Esophagus squamous epithelium (tissue), 5 donors: Measurements from ENCODE around the gene MINDY4B. TPM values are rescaled to one million over a fixed set of nuclear protein-coding genes. Genes with fewer than 3 reads are reported as not detected.
"Not testable (repeated sequence)": the region's sequence is repeated elsewhere in the genome, so short reads cannot be mapped to it uniquely, and the experiment has no call there.

Source experiments
- DNase-seq: peaks from one replicate; lab custom pipeline; 2025; lab: John Stamatoyannopoulos, UW
- H3K27ac ChIP-seq, 4 donors: fragments of 200-600 bp; sonication (generic); one replicate each; pipeline ENCODE4 v1.5.1; 2016 to 2019; ENCODE audit warnings: mild to moderate bottlenecking in 1 of 4
- H3K27me3 ChIP-seq, 4 donors: fragments of 200-600 bp; sonication (generic); 1 replicate in 3 of 4; 2 replicates in 1 of 4; pipeline versions ENCODE4 v1.5.1 to v1.6.0; 2017 to 2021; ENCODE audit warnings: antibody characterized with exemption in 1 of 4
- H3K36me3 ChIP-seq, 3 donors: fragments of 200-600 bp; sonication (generic); one replicate each; pipeline ENCODE4 v1.5.1; 2016 to 2019
- H3K4me1 ChIP-seq, 3 donors: fragments of 200-600 bp; sonication (generic); one replicate each; pipeline ENCODE4 v1.5.1; 2017 to 2019
- H3K4me3 ChIP-seq, 4 donors: fragments of 200-600 bp; sonication (generic); 1 replicate in 3 of 4; 2 replicates in 1 of 4; pipeline ENCODE4 v1.5.1; 2016 to 2019; ENCODE audit warnings: mild to moderate bottlenecking in 2 of 4, moderate library complexity in 1 of 4
- H3K9me3 ChIP-seq, 3 donors: fragments of 200-600 bp; sonication (generic); one replicate each; pipeline ENCODE4 v1.5.1; 2016 to 2019
- CTCF ChIP-seq, 6 experiments: fragments of 450-650 bp in 4 of 6; fragments of 200-600 bp in 2 of 6; sonication (generic) in 2 of 6; IDR thresholded peaks; one replicate each; pipeline ENCODE4 v1.5.1; 2016 to 2019; ENCODE audit warnings: antibody characterized with exemption in 6 of 6, mild to moderate bottlenecking in 4 of 6, moderate library complexity in 4 of 6
- POLR2A ChIP-seq, 4 donors: fragments of 450-650 bp; IDR thresholded peaks; one replicate each; pipeline ENCODE4 v1.6.1; 2017; ENCODE audit warnings: antibody characterized with exemption in 4 of 4, mild to moderate bottlenecking in 4 of 4, moderate library complexity in 3 of 4
- WGBS, 2 donors: methylation state at CpG; one replicate each; pipeline ENCODE4 v1.1.5; 2018; 5-methylcytosine and 5-hydroxymethylcytosine counted together
- intact Hi-C: fragments of 100-400 bp; cut with DNase I; formaldehyde crosslinking; loops from one replicate; pipeline ENCODE4 v1.15.0; 2022
- total RNA-seq, 4 donors: library from RNA; depleted of rRNA; stranded (reverse); fragments of >200 nt; gene quantifications; one replicate each; pipeline ENCODE4 v1.1.0, GENCODE V29; 2016
- donor health status: DM: yes; HTN: yes; CAD: no.

MINDY4B gene
- total RNA-seq, 4 donors from 2014 or later, result not detected

DNA sequence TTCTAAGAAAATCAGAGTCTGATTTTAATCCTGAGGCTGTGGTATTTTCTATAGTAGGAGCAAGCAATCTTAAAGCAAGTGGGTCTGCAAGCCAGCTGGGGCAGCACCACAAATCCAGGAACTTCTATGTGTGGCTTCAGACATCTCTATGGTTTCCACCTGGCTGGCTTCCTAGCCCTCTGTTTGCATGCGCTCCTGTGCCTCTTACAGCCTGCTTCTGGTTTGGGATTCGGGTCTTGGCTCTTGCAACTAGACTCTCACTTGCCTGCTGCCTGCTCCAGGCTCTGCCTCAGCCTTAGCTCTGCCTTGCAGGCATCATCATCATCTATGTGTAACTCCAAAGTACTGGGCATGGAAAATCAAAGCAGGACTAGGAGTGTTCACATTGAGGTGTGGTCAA is 43.4 kb downstream of the MINDY4B start:
- Histone ChIP-seq H3K27me3 (peaks cover 0 to 5% (median 0%) of the 10 kb centered on the region in 4 donors), H3K9me3 (no peaks in the 10 kb centered on the region), H3K36me3 (no peaks in the 10 kb centered on the region), H3K27ac (no peak overlapping the region), H3K4me1 (peaks cover 0 to 7% (median 0%) of the 10 kb centered on the region in 3 donors), H3K4me3 (no peak overlapping the region)
- TF ChIP-seq CTCF (IDR thresholded peaks at IDR 0.05), result no peak
- no peak for TF ChIP-seq POLR2A (IDR thresholded peaks at IDR 0.05)
- intact Hi-C loops, result loop anchor here (5.0 kb wide), 3 partner anchors 75 to 155 kb away; no protein-coding TSS in a partner anchor
- WGBS, 2 donors, result 71 to 79% methylated on average over 1 to 2 of the region's 2 CpGs
- DNase-seq, result no peak

DNA sequence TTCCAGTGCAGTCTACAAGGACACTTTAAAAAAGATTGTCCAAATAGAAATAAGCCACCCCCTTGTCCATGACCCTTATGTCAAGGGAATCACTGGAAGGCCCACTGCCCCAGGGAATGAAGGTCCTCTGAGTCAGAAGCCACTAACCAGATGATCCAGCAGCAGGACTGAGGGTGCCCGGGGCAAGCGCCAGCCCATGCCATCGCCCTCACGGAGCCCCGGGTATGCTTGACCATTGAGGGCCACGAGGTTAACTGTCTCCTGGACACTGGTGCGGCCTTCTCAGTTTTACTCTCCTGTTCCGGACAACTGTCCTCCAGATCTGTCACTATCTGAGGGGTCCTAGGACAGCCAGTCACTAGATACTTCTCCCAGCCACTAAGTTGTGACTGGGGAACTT is 47.3 kb downstream of the MINDY4B start:
- DNase-seq, intact Hi-C loops, H3K4me1 ChIP-seq, H3K36me3 ChIP-seq, H3K27ac ChIP-seq, H3K4me3 ChIP-seq, H3K9me3 ChIP-seq: not testable (repeated sequence)
- WGBS, 2 donors, result 91 to 93% methylated on average over 3 to 8 of the region's 8 CpGs
- peaks cover 0 to 11% (median 0%) of the 10 kb centered on the region in 4 donors for H3K27me3 ChIP-seq

DNA sequence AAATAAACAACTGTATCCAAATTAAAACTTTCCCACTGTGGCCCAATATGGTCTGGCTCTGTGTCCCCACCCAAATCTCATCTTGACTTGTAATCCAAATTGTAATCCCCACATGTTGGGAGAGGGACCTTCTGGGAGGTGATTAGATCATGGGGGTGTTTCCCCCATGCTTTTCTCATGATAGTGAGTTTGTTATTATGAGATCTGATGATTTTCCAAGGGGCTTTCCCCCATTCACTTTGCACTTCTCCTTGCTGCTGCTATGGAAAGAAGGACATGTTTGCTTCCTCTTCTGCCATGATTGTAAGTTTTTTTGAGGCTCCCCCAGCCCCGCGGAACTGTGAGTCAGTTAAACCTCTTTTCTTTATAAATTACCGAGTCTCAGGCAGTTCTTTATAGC is 55.0 kb downstream of the MINDY4B start:
- DNase-seq, result no peak
- no peak overlapping the region for H3K4me3 ChIP-seq
- H3K36me3 ChIP-seq, result no peaks in the 10 kb centered on the region
- H3K27me3 ChIP-seq, result peaks cover 0 to 8% (median 0%) of the 10 kb centered on the region in 4 donors
- intact Hi-C loops, result no loop called here
- no peak for TF ChIP-seq POLR2A (IDR thresholded peaks at IDR 0.05)
- no peak for TF ChIP-seq CTCF (IDR thresholded peaks at IDR 0.05)
- H3K4me1 ChIP-seq, result no peaks in the 10 kb centered on the region
- no peak overlapping the region for H3K27ac ChIP-seq
- 85 to 87% methylated on average over 3 of the region's 3 CpGs for WGBS, 2 donors
- H3K9me3 ChIP-seq, result no peaks in the 10 kb centered on the region

- no peak for DNase-seq
- no peaks in the 10 kb centered on the region for H3K9me3 ChIP-seq
- H3K27ac ChIP-seq, result no peak overlapping the region
- TF ChIP-seq CTCF (IDR thresholded peaks at IDR 0.05) (no peak), POLR2A (IDR thresholded peaks at IDR 0.05) (no peak)
- no peaks in the 10 kb centered on the region for H3K36me3 ChIP-seq
- H3K4me3 ChIP-seq, result no peak overlapping the region
- intact Hi-C loops, result no loop called here
- H3K4me1 ChIP-seq, result no peaks in the 10 kb centered on the region
- WGBS, 2 donors, result 43 to 59% methylated on average over 1 of the region's 1 CpG
- H3K27me3 ChIP-seq, result no peaks in the 10 kb centered on the region
Measured at GRCh38 chr3:150848864-150849263, 56.4 kb downstream of the MINDY4B start.

GRCh38 chr3:150847433-150847832 is 57.8 kb downstream of the MINDY4B start:
- no peaks in the 10 kb centered on the region for H3K36me3 ChIP-seq
- WGBS, 2 donors, result 93 to 94% methylated on average over 1 of the region's 1 CpG
- no peak overlapping the region for H3K4me3 ChIP-seq
- no peak for DNase-seq
- no peak for TF ChIP-seq POLR2A (IDR thresholded peaks at IDR 0.05)
- no peak for TF ChIP-seq CTCF (IDR thresholded peaks at IDR 0.05)
- peaks cover 0 to 2% (median 0%) of the 10 kb centered on the region in 4 donors for H3K27me3 ChIP-seq
- intact Hi-C loops, result no loop called here
- H3K4me1 ChIP-seq, result no peaks in the 10 kb centered on the region
- no peaks in the 10 kb centered on the region for H3K9me3 ChIP-seq
- no peak overlapping the region for H3K27ac ChIP-seq

DNA sequence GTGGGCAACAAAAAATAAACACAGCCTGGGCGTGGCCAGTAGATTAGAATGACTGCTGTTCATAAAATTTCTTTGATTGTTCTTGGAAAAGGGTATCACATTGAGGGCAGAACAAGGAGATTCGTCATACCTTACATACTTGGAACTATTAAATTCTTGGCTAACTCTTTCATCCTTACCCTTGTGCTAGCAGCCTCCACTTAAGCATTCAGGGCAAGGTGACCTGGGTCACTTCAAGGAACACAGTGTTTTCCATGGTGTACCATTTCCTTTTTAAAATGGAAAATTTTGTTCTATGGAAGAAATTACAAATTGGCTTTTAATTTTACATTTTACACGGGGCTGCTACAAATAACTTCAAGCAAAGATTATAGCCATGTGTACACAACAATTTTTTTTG is 60.8 kb downstream of the MINDY4B start:
- TF ChIP-seq POLR2A (IDR thresholded peaks at IDR 0.05), result no peak
- no peak for TF ChIP-seq CTCF (IDR thresholded peaks at IDR 0.05)
- Histone ChIP-seq H3K4me1 (no peaks in the 10 kb centered on the region), H3K36me3 (no peaks in the 10 kb centered on the region), H3K27me3 (peaks cover 0 to 23% (median 0%) of the 10 kb centered on the region in 4 donors), H3K4me3 (no peak overlapping the region), H3K9me3 (no peaks in the 10 kb centered on the region), H3K27ac (no peak overlapping the region)
- intact Hi-C loops, result no loop called here
- no peak for DNase-seq
- 38 to 44% methylated on average over 3 of the region's 3 CpGs for WGBS, 2 donors
